Suprapubic skin (tissue), 4 donors: ENCODE results near the gene ATP2A3. TPM values are rescaled to one million over a fixed set of nuclear protein-coding genes. Genes with fewer than 3 reads are reported as not detected.

Source experiments
- DNase-seq, 2 donors: peaks; one replicate each; pipeline ENCODE4 v3.0.0-alpha.2; 2019; ENCODE audit warnings: low spot score in 2 of 2
- H3K27ac ChIP-seq: fragments of 200-600 bp; sonication (generic); one replicate; pipeline ENCODE4 v1.5.1; 2019
- H3K27me3 ChIP-seq: fragments of 200-600 bp; sonication (generic); one replicate; pipeline ENCODE4 v1.5.1; 2019
- H3K36me3 ChIP-seq: fragments of 200-600 bp; sonication (generic); one replicate; pipeline ENCODE4 v1.5.1; 2019
- H3K4me1 ChIP-seq: fragments of 200-600 bp; sonication (generic); one replicate; pipeline ENCODE4 v1.5.1; 2019
- H3K4me3 ChIP-seq: fragments of 200-600 bp; sonication (generic); one replicate; pipeline ENCODE4 v1.5.1; 2019; ENCODE audit warnings: mild to moderate bottlenecking
- H3K9me3 ChIP-seq: fragments of 200-600 bp; sonication (generic); one replicate; pipeline ENCODE4 v1.5.1; 2019
- EP300 ChIP-seq: sonication (generic); formaldehyde crosslinking; IDR thresholded peaks from one replicate; pipeline ENCODE4 v1.6.1; 2017; ENCODE audit warnings: antibody characterized with exemption
- POLR2A ChIP-seq, 2 donors: fragments of 450-650 bp; IDR thresholded peaks; one replicate each; pipeline ENCODE4 v1.6.1; 2017; ENCODE audit warnings: antibody characterized with exemption in 2 of 2, mild to moderate bottlenecking in 2 of 2, moderate library complexity in 2 of 2
- POLR2AphosphoS5 ChIP-seq, 3 donors: sonication (generic); formaldehyde crosslinking; IDR thresholded peaks; one replicate each; pipeline ENCODE4 v1.6.1; 2017; ENCODE audit warnings: antibody characterized with exemption in 3 of 3
- WGBS: methylation state at CpG from one replicate; pipeline ENCODE4 v1.1.5; 2018; 5-methylcytosine and 5-hydroxymethylcytosine counted together
- total RNA-seq, 4 donors: library from RNA; depleted of rRNA; stranded (reverse); fragments of >200 nt; gene quantifications; one replicate each; pipeline ENCODE4 v1.1.0, GENCODE V29; 2016
- TF ChIP-seq, protein P1 (sequence below), 2 donors: fragments of 200-600 bp in 1 of 2; fragments of 450-650 bp in 1 of 2; sonication (generic) in 1 of 2; IDR thresholded peaks; one replicate each; pipeline ENCODE4 v1.5.1; 2016 to 2019; ENCODE audit warnings: antibody characterized with exemption in 2 of 2, mild to moderate bottlenecking in 1 of 2, moderate library complexity in 1 of 2

ATP2A3 gene
- total RNA-seq, 4 donors from 2014 or later = 22.4 to 61.7 (median 34.7) TPM

DNA sequence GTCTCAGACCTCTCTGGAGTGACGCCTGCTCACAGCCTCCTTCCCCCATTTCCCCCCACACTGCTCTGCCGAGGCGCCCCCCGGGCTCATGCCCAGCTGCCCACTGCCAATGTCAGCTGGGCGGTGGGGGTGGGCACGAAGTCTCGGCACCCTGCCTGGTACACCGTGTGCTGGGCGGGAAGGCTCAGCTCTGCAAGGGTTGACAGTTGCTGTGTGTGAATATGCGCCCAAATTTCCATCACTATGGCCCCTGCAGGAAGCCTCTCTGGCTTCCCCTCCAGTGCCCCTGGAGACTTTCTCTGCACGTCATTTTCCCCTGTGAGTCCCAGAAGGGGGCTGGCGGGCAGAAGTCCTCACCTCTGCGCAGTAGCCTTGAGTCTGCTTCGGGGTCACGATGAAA is 59.7 kb downstream of the ATP2A3 start:
- no peak for TF ChIP-seq EP300
- no peak for TF ChIP-seq POLR2A (IDR thresholded peaks at IDR 0.05)
- no peak for TF ChIP-seq POLR2AphosphoS5 (IDR thresholded peaks at IDR 0.05)
- TF ChIP-seq, protein P1, sequence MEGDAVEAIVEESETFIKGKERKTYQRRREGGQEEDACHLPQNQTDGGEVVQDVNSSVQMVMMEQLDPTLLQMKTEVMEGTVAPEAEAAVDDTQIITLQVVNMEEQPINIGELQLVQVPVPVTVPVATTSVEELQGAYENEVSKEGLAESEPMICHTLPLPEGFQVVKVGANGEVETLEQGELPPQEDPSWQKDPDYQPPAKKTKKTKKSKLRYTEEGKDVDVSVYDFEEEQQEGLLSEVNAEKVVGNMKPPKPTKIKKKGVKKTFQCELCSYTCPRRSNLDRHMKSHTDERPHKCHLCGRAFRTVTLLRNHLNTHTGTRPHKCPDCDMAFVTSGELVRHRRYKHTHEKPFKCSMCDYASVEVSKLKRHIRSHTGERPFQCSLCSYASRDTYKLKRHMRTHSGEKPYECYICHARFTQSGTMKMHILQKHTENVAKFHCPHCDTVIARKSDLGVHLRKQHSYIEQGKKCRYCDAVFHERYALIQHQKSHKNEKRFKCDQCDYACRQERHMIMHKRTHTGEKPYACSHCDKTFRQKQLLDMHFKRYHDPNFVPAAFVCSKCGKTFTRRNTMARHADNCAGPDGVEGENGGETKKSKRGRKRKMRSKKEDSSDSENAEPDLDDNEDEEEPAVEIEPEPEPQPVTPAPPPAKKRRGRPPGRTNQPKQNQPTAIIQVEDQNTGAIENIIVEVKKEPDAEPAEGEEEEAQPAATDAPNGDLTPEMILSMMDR (IDR thresholded peaks at IDR 0.05) = no peak
- no peaks in the 10 kb centered on the region for H3K4me1 ChIP-seq
- no peak for DNase-seq
- 46% methylated on average over 9 of the region's 15 CpGs for WGBS
- no peaks in the 10 kb centered on the region for H3K9me3 ChIP-seq
- no peaks in the 10 kb centered on the region for H3K36me3 ChIP-seq
- H3K4me3 ChIP-seq = no peak overlapping the region
- no peaks in the 10 kb centered on the region for H3K27me3 ChIP-seq
- no peak overlapping the region for H3K27ac ChIP-seq

DNA sequence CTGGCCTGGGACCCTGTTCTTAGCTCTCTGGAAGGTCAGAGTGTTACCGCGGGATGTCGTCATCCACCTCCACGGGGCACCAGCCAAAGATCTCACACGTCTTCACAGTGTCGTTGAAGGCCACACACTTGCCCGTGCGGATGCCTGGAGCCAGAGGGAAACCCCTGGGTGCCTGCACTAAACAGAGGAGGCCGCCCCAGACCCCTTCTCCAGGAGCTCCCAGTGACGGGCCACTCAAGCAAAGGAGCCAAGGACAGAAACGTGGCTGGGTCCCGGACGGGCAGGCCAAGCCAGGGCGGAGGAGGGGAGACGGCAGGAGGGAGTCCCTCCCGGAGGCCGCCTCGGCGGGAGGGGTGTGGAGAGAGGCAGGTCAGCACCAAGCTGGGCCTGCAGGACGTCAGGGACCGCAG is 60.4 kb downstream of the ATP2A3 start:
- Histone ChIP-seq H3K27me3 (no peaks in the 10 kb centered on the region), H3K4me3 (no peak overlapping the region), H3K9me3 (no peaks in the 10 kb centered on the region), H3K4me1 (no peaks in the 10 kb centered on the region), H3K36me3 (no peaks in the 10 kb centered on the region), H3K27ac (no peak overlapping the region)
- TF ChIP-seq POLR2AphosphoS5 (IDR thresholded peaks at IDR 0.05) (no peak), EP300 (no peak), POLR2A (IDR thresholded peaks at IDR 0.05) (no peak)
- TF ChIP-seq, protein P1 (IDR thresholded peaks at IDR 0.05) = no peak
- 85% methylated on average over 21 of the region's 21 CpGs for WGBS
- DNase-seq = no peak

- H3K9me3 ChIP-seq = no peaks in the 10 kb centered on the region
- DNase-seq = no peak
- no peak for TF ChIP-seq EP300
- TF ChIP-seq POLR2AphosphoS5 (IDR thresholded peaks at IDR 0.05) = no peak
- no peak for TF ChIP-seq POLR2A (IDR thresholded peaks at IDR 0.05)
- no peak overlapping the region for H3K4me3 ChIP-seq
- H3K4me1 ChIP-seq = no peaks in the 10 kb centered on the region
- H3K27ac ChIP-seq = no peak overlapping the region
- WGBS = 91% methylated on average over 20 of the region's 25 CpGs
- no peaks in the 10 kb centered on the region for H3K27me3 ChIP-seq
- H3K36me3 ChIP-seq = no peaks in the 10 kb centered on the region
Observed at GRCh38 chr17:3903051-3903825, 61.0 kb downstream of the ATP2A3 start.

GRCh38 chr17:3900646-3901045 is 63.6 kb downstream of the ATP2A3 start:
- H3K36me3 ChIP-seq = no peaks in the 10 kb centered on the region
- H3K9me3 ChIP-seq = no peaks in the 10 kb centered on the region
- no peak for DNase-seq
- WGBS = 56% methylated on average over 6 of the region's 6 CpGs
- no peak overlapping the region for H3K27ac ChIP-seq
- H3K27me3 ChIP-seq = no peaks in the 10 kb centered on the region
- H3K4me3 ChIP-seq = no peak overlapping the region
- peaks cover 9% of the 10 kb centered on the region for H3K4me1 ChIP-seq
- TF ChIP-seq, protein P1 (IDR thresholded peaks at IDR 0.05) = no peak
- TF ChIP-seq POLR2AphosphoS5 (IDR thresholded peaks at IDR 0.05) = no peak
- no peak for TF ChIP-seq POLR2A (IDR thresholded peaks at IDR 0.05)
- TF ChIP-seq EP300 = no peak

DNA sequence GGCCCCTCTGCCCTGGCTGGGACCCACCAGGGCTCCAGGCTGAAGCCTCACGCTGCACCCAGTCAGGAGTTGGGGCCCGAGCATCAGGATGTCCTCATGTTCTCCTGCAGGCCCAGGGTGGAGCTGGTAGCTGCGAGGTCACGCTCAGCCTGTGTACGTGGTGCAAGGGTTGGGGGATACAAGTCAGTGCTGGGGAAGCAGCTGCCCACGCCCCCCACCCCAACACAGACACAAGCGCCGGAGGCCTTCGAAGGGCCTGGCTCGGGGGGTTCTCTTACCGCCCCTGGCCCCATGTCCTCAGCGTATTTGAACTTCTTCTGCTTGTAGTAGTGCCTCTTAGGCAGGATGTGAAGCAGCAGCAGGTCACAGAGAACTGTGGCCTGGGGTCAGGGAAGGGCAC is 66.5 kb downstream of the ATP2A3 start:
- Histone ChIP-seq H3K4me1 (peaks cover 36% of the 10 kb centered on the region), H3K27me3 (no peaks in the 10 kb centered on the region), H3K27ac (no peak overlapping the region), H3K9me3 (no peaks in the 10 kb centered on the region), H3K4me3 (no peak overlapping the region), H3K36me3 (no peaks in the 10 kb centered on the region)
- 100% methylated on average over 3 of the region's 12 CpGs for WGBS
- TF ChIP-seq, protein P1 (IDR thresholded peaks at IDR 0.05) = no peak
- no peak for TF ChIP-seq POLR2AphosphoS5 (IDR thresholded peaks at IDR 0.05)
- no peak for TF ChIP-seq EP300
- TF ChIP-seq POLR2A (IDR thresholded peaks at IDR 0.05) = no peak
- no peak for DNase-seq

GRCh38 chr17:3896968-3897235 is 67.3 kb downstream of the ATP2A3 start:
- no peaks in the 10 kb centered on the region for H3K27me3 ChIP-seq
- H3K9me3 ChIP-seq = no peaks in the 10 kb centered on the region
- no peak overlapping the region for H3K4me3 ChIP-seq
- no peak overlapping the region for H3K27ac ChIP-seq
- TF ChIP-seq, protein P1 (IDR thresholded peaks at IDR 0.05) = no peak
- TF ChIP-seq POLR2AphosphoS5 (IDR thresholded peaks at IDR 0.05) (no peak), EP300 (no peak), POLR2A (IDR thresholded peaks at IDR 0.05) (no peak)
- peaks cover 45% of the 10 kb centered on the region for H3K4me1 ChIP-seq
- WGBS = 86% methylated on average over 6 of the region's 6 CpGs
- DNase-seq = no peak
- H3K36me3 ChIP-seq = no peaks in the 10 kb centered on the region
